Measurements from ENCODE around the gene USPL1. TPM values are rescaled to one million over a fixed set of nuclear protein-coding genes. Genes with fewer than 3 reads are reported as not detected.

Gene USPL1
- polyA plus RNA-seq, 1 donor from 2014 or later: 60.1 TPM

DNA sequence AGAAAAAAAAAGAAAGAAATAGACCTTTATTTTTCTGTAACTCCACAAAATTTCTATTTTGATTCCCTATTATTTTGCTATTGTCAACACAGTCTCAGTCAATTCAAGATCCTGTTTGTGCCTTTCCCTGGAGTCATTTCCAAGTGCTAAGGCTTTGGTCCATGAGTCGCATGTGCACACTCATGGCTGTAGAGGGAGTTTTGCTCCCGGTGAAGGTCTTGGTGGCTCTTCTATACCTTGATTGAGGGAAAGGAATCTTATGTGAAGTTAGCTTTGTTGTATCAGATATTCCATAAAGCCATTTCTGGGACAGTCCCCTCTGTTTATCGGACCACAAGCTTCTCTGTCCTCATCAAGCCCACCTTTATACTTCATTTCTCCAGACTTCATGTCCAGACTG is 59.0 kb downstream of the USPL1 start:
- H3K36me3 ChIP-seq (ENCODE audit: insufficient read depth, low read length): no peaks in the 10 kb centered on the region

GRCh38 chr13:30679483-30680330 is 62.0 kb downstream of the USPL1 start:
- H3K79me2 ChIP-seq (replicated peaks; ENCODE audit: insufficient read depth, low read length): no peaks in the 10 kb centered on the region
- H3F3A ChIP-seq (ENCODE audit: insufficient read depth, low read length, poor library complexity, severe bottlenecking): no peaks in the 10 kb centered on the region
- no peak overlapping the region for H3K27ac ChIP-seq (ENCODE audit: low read length)
- H3K9me2 ChIP-seq (ENCODE audit: insufficient read depth, low read length): no peaks in the 10 kb centered on the region
- H3K4me3 ChIP-seq (ENCODE audit: low read length): no peak overlapping the region
- no peaks in the 10 kb centered on the region for H3K9me3 ChIP-seq (ENCODE audit: low read length)
- H2AFZ ChIP-seq (ENCODE audit: low read depth, low read length): no peak overlapping the region
- TF ChIP-seq POLR2AphosphoS5 (IDR thresholded peaks at IDR 0.05) (no peak), EZH2 (IDR thresholded peaks at IDR 0.05; ENCODE audit: borderline replicate concordance, insufficient read depth, low read length, poor library complexity, severe bottlenecking) (no peak), SMC3 (conservative IDR thresholded peaks at IDR 0.05; ENCODE audit: poor library complexity) (peak; percentile 49), RAD21 (conservative IDR thresholded peaks at IDR 0.05) (peak; percentile 49), TAF1 (IDR thresholded peaks at IDR 0.05; ENCODE audit: low read depth) (no peak), EP300 (conservative IDR thresholded peaks at IDR 0.05; ENCODE audit: poor library complexity, severe bottlenecking) (no peak), MXI1 (conservative IDR thresholded peaks at IDR 0.05; ENCODE audit: poor library complexity, severe bottlenecking) (no peak)
- TF ChIP-seq, protein P1, sequence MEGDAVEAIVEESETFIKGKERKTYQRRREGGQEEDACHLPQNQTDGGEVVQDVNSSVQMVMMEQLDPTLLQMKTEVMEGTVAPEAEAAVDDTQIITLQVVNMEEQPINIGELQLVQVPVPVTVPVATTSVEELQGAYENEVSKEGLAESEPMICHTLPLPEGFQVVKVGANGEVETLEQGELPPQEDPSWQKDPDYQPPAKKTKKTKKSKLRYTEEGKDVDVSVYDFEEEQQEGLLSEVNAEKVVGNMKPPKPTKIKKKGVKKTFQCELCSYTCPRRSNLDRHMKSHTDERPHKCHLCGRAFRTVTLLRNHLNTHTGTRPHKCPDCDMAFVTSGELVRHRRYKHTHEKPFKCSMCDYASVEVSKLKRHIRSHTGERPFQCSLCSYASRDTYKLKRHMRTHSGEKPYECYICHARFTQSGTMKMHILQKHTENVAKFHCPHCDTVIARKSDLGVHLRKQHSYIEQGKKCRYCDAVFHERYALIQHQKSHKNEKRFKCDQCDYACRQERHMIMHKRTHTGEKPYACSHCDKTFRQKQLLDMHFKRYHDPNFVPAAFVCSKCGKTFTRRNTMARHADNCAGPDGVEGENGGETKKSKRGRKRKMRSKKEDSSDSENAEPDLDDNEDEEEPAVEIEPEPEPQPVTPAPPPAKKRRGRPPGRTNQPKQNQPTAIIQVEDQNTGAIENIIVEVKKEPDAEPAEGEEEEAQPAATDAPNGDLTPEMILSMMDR (IDR thresholded peaks at IDR 0.05; ENCODE audit: poor library complexity, severe bottlenecking): peak; percentile 54
- TF ChIP-seq, protein P2, sequence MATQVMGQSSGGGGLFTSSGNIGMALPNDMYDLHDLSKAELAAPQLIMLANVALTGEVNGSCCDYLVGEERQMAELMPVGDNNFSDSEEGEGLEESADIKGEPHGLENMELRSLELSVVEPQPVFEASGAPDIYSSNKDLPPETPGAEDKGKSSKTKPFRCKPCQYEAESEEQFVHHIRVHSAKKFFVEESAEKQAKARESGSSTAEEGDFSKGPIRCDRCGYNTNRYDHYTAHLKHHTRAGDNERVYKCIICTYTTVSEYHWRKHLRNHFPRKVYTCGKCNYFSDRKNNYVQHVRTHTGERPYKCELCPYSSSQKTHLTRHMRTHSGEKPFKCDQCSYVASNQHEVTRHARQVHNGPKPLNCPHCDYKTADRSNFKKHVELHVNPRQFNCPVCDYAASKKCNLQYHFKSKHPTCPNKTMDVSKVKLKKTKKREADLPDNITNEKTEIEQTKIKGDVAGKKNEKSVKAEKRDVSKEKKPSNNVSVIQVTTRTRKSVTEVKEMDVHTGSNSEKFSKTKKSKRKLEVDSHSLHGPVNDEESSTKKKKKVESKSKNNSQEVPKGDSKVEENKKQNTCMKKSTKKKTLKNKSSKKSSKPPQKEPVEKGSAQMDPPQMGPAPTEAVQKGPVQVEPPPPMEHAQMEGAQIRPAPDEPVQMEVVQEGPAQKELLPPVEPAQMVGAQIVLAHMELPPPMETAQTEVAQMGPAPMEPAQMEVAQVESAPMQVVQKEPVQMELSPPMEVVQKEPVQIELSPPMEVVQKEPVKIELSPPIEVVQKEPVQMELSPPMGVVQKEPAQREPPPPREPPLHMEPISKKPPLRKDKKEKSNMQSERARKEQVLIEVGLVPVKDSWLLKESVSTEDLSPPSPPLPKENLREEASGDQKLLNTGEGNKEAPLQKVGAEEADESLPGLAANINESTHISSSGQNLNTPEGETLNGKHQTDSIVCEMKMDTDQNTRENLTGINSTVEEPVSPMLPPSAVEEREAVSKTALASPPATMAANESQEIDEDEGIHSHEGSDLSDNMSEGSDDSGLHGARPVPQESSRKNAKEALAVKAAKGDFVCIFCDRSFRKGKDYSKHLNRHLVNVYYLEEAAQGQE (IDR thresholded peaks at IDR 0.05; ENCODE audit: borderline replicate concordance): no peak
- H3K27me3 ChIP-seq (ENCODE audit: insufficient read depth, low read depth, low read length): no peaks in the 10 kb centered on the region
- H3K36me3 ChIP-seq (ENCODE audit: insufficient read depth, low read length): no peaks in the 10 kb centered on the region
- H3K9ac ChIP-seq (ENCODE audit: low read length): no peak overlapping the region
- H3K4me2 ChIP-seq (ENCODE audit: low read length): no peak overlapping the region
- H4K20me1 ChIP-seq (ENCODE audit: insufficient read depth): no peaks in the 10 kb centered on the region

More for the DNA sequence above, 59.0 kb downstream of the USPL1 start:
- Histone ChIP-seq H2AFZ (ENCODE audit: low read depth, low read length) (no peak overlapping the region), H3F3A (ENCODE audit: insufficient read depth, low read length, poor library complexity, severe bottlenecking) (no peaks in the 10 kb centered on the region), H3K9ac (ENCODE audit: low read length) (no peak overlapping the region), H3K9me2 (ENCODE audit: insufficient read depth, low read length) (no peaks in the 10 kb centered on the region), H3K4me3 (ENCODE audit: low read length) (no peak overlapping the region), H3K27ac (ENCODE audit: low read length) (no peak overlapping the region), H3K4me2 (ENCODE audit: low read length) (no peak overlapping the region), H3K27me3 (ENCODE audit: insufficient read depth, low read depth, low read length) (no peaks in the 10 kb centered on the region), H3K79me2 (replicated peaks; ENCODE audit: insufficient read depth, low read length) (no peaks in the 10 kb centered on the region), H3K9me3 (ENCODE audit: low read length) (no peaks in the 10 kb centered on the region), H4K20me1 (ENCODE audit: insufficient read depth) (no peaks in the 10 kb centered on the region)
- TF ChIP-seq SMC3 (conservative IDR thresholded peaks at IDR 0.05; ENCODE audit: poor library complexity) (no peak), EZH2 (IDR thresholded peaks at IDR 0.05; ENCODE audit: borderline replicate concordance, insufficient read depth, low read length, poor library complexity, severe bottlenecking) (no peak), EP300 (conservative IDR thresholded peaks at IDR 0.05; ENCODE audit: poor library complexity, severe bottlenecking) (no peak), POLR2AphosphoS5 (IDR thresholded peaks at IDR 0.05) (no peak), MXI1 (conservative IDR thresholded peaks at IDR 0.05; ENCODE audit: poor library complexity, severe bottlenecking) (no peak), RAD21 (conservative IDR thresholded peaks at IDR 0.05) (no peak), TAF1 (IDR thresholded peaks at IDR 0.05; ENCODE audit: low read depth) (no peak)
- TF ChIP-seq, protein P1 (IDR thresholded peaks at IDR 0.05; ENCODE audit: poor library complexity, severe bottlenecking): no peak
- TF ChIP-seq, protein P2 (IDR thresholded peaks at IDR 0.05; ENCODE audit: borderline replicate concordance): no peak

Measured in neural cell (in vitro differentiated cells).